ENCODE results near the gene KLF16. TPM values are rescaled to one million over a fixed set of nuclear protein-coding genes. Genes with fewer than 3 reads are reported as not detected.
A peak's percentile ranks its signal among the peaks of the same experiment; 100 is the strongest.

KLF16 gene
- total and polyA plus RNA-seq, 9 of the 15 experiments (the other 6 are each of a cell fraction or from before 2014, with no cell fraction given) = 0.04 to 60.4 (median 6.8) TPM

- TF ChIP-seq, protein P1, sequence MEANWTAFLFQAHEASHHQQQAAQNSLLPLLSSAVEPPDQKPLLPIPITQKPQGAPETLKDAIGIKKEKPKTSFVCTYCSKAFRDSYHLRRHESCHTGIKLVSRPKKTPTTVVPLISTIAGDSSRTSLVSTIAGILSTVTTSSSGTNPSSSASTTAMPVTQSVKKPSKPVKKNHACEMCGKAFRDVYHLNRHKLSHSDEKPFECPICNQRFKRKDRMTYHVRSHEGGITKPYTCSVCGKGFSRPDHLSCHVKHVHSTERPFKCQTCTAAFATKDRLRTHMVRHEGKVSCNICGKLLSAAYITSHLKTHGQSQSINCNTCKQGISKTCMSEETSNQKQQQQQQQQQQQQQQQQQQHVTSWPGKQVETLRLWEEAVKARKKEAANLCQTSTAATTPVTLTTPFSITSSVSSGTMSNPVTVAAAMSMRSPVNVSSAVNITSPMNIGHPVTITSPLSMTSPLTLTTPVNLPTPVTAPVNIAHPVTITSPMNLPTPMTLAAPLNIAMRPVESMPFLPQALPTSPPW (CRISPR knock-in tag; IDR thresholded peaks at IDR 0.05) = no peak; the same call in 1 of the 2 replicates
- TF ChIP-seq PKNOX1 (IDR thresholded peaks at IDR 0.05) (peak; percentile 22; the same call in 1 of the 2 replicates), SMARCA4 (IDR thresholded peaks at IDR 0.05) (no peak), SLC30A9 (CRISPR knock-in tag; IDR thresholded peaks at IDR 0.05) (no peak), TAL1 (IDR thresholded peaks at IDR 0.05) (no peak), NCOA4 (IDR thresholded peaks at IDR 0.05; ENCODE audit: partially characterized antibody) (no peak), SNRNP70 (optimal IDR thresholded peaks at IDR 0.05; ENCODE audit: low read depth, low read length) (no peak), ZNF561 (CRISPR knock-in tag; conservative IDR thresholded peaks at IDR 0.05) (no peak), KDM5B (IDR thresholded peaks at IDR 0.05; ENCODE audit: insufficient replicate concordance, low read depth, low read length) (no peak), ILF3 (IDR thresholded peaks at IDR 0.05; ENCODE audit: borderline replicate concordance) (no peak), ZNF57 (CRISPR knock-in tag; IDR thresholded peaks at IDR 0.05) (no peak), SOX6 (IDR thresholded peaks at IDR 0.05) (no peak), CBFA2T3 (IDR thresholded peaks at IDR 0.05) (no peak), SAFB2 (IDR thresholded peaks at IDR 0.05; ENCODE audit: borderline replicate concordance, low read depth, low read length, severe bottlenecking) (no peak), TEAD4 (IDR thresholded peaks at IDR 0.05; ENCODE audit: low read length) (no peak), TEAD4 (CRISPR knock-in tag; IDR thresholded peaks at IDR 0.05; ENCODE audit: borderline replicate concordance) (no peak), XRCC3 (IDR thresholded peaks at IDR 0.05) (no peak), ETV5 (CRISPR knock-in tag; IDR thresholded peaks at IDR 0.05; ENCODE audit: low read depth) (no peak), ZNF316 (IDR thresholded peaks at IDR 0.05) (peak; percentile 29; the same call in 1 of the 2 replicates), GABPA (tag; conservative IDR thresholded peaks at IDR 0.05; ENCODE audit: low read depth) (peak; percentile 89), HDAC8 (tag; IDR thresholded peaks at IDR 0.05) (no peak), RBBP5 (IDR thresholded peaks at IDR 0.05; ENCODE audit: borderline replicate concordance, insufficient read depth, low read length, poor library complexity, severe bottlenecking) (no peak)
- TF ChIP-seq, protein P2, sequence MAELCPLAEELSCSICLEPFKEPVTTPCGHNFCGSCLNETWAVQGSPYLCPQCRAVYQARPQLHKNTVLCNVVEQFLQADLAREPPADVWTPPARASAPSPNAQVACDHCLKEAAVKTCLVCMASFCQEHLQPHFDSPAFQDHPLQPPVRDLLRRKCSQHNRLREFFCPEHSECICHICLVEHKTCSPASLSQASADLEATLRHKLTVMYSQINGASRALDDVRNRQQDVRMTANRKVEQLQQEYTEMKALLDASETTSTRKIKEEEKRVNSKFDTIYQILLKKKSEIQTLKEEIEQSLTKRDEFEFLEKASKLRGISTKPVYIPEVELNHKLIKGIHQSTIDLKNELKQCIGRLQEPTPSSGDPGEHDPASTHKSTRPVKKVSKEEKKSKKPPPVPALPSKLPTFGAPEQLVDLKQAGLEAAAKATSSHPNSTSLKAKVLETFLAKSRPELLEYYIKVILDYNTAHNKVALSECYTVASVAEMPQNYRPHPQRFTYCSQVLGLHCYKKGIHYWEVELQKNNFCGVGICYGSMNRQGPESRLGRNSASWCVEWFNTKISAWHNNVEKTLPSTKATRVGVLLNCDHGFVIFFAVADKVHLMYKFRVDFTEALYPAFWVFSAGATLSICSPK (IDR thresholded peaks at IDR 0.05; ENCODE audit: borderline replicate concordance) = no peak
- TF ChIP-seq, protein P3, sequence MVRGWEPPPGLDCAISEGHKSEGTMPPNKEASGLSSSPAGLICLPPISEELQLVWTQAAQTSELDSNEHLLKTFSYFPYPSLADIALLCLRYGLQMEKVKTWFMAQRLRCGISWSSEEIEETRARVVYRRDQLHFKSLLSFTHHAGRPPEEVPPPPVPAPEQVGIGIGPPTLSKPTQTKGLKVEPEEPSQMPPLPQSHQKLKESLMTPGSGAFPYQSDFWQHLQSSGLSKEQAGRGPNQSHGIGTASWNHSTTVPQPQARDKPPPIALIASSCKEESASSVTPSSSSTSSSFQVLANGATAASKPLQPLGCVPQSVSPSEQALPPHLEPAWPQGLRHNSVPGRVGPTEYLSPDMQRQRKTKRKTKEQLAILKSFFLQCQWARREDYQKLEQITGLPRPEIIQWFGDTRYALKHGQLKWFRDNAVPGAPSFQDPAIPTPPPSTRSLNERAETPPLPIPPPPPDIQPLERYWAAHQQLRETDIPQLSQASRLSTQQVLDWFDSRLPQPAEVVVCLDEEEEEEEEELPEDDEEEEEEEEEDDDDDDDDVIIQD (CRISPR knock-in tag; IDR thresholded peaks at IDR 0.05) = no peak
Measured at GRCh38 chr19:1874554-1875185, 11.3 kb upstream of the KLF16 start (continued).
